Umbilical cord (tissue), 2 donors: ENCODE measurements around the gene STXBP5. TPM values are rescaled to one million over a fixed set of nuclear protein-coding genes. Genes with fewer than 3 reads are reported as not detected.

Experiments
- DNase-seq: peaks from one replicate; pipeline ENCODE4 v3.0.0-alpha.2; 2015; ENCODE audit warnings: low spot score
- total RNA-seq: library from RNA; depleted of rRNA; stranded (reverse); fragments of >200 nt; gene quantifications from one replicate; pipeline ENCODE4 v1.2.3, GENCODE V29; 2014; ENCODE audit warnings: low replicate concordance; ENCODE audit not compliant: insufficient read depth

STXBP5 gene
- total RNA-seq, 1 donor from 2014 or later, result 57.5 TPM

DNA sequence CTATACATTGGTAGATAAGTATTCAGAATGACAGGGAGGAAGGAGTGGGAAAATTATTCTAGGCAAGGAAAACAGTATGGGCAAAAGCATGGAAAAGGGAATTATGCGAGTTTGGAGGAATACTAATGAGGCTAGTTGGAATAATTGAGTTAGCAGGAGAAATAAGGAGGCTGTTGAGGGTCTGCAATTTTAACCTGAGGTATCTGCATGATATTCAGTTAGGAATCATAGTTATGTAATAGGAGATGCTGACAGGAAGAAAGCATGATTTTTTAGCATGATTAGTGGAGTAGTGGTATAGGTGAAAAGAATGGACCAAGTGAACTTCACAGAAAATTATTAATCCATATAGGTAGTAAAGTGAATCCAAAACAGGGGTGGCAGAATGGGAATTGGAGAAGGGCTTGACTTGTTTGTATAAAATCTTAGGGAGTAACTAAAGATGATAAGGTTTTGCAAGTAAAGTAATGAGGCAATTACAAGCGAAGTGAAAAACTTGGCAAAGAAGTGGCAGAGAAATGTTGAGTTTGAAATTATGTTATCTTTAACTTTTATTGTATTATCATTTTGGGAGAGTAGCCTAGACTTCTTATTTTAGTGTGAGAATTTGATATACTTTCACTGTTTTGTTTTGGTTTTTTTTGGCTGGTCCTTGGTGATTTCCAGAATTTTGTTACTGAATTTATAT, 5.7 kb downstream of the STXBP5 start:
- DNase-seq, result no peak

- DNase-seq, result no peak
Measured at GRCh38 chr6:147211349-147211748, 7.1 kb downstream of the STXBP5 start.

DNA sequence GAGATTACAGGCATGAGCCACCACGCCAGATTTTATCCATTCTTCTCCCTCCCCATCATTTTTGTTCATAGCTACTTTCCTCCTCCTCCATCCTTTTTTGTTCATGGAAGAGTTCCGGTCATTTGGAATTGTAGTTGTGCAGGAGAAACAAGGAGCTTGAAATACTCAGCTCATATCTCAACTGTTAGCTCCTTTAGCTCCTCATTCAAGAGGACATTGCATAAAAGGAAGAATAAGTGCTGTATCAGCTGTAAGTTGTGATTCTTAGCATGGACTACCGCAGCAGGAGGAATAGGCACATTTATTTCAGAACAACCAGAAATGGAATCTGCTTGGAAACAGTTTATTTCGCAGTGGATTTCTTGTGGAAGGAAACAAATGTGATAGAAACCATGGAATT, 7.6 kb downstream of the STXBP5 start:
- DNase-seq, result no peak

GRCh38 chr6:147212622-147213021, 8.4 kb downstream of the STXBP5 start:
- DNase-seq, result no peak

GRCh38 chr6:147213772-147214171, 9.6 kb downstream of the STXBP5 start:
- no peak for DNase-seq

- no peak for DNase-seq
Measured at GRCh38 chr6:147214248-147215227, 10.3 kb downstream of the STXBP5 start.

DNA sequence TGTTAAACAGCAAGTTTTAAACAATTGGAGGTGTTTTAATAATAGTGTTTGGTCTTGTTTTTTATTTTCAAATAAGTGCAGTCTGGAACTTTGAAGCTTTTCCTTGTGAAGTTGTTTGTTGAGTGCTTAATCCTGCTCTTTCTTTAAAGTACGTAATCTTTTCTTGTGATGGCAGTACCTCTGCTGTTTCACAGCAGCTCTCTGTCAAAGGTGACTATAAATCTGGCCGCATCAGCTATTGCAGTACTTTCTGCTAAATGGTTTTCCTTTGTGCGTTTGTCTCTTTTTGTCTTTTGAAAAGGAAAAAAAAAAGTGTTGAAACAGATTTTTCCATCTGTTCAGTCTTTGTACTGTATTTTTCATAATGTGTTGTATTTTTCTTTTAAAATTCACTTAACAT, 12.7 kb downstream of the STXBP5 start:
- no peak for DNase-seq

DNA sequence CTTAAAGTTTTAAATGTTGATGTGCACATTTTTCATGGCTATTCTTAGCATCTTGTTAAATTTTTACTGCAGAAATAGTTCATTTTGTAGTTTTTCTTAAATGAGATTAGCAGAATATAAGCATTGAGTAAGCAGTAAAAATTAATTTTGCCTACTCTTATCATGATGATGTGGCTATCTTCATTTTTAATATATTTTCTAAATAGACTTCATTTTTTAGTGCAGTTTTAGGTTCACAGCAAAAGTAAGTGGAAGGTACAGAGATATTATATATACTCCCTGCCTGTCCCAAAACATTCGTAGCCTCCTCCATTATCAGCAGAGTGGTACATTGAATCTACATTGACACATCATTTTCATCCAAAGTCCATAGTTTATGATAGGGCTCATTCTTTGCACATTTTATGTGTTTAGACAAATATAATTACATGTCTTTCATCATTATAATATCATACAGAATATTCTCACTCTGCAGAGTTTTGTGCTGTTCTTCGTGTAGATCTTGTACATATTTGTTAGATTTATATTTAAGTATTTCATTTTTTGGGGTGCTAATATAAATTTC, 13.7 kb downstream of the STXBP5 start:
- DNase-seq, result no peak

DNA sequence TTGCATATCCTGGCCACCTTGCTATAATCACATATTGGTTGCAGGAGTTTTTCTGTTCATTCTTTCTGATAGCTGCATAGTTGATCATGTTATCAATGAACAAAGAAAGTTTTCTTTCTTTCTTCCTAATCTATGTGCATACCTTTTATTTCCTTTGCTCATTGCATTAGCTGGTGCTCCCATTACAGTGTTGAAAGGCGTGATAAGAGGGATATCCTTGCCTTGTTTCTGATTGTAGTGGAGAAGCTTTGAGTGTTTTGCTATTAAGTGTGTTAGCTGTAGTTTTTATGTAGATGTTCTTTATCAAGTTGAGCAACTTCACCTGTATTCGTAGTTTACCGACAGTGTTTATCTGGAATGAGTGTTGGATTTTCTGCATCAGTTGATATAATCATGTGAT, 14.6 kb downstream of the STXBP5 start:
- DNase-seq, result no peak

GRCh38 chr6:147219463-147219862, 15.2 kb downstream of the STXBP5 start:
- DNase-seq, result no peak

DNA sequence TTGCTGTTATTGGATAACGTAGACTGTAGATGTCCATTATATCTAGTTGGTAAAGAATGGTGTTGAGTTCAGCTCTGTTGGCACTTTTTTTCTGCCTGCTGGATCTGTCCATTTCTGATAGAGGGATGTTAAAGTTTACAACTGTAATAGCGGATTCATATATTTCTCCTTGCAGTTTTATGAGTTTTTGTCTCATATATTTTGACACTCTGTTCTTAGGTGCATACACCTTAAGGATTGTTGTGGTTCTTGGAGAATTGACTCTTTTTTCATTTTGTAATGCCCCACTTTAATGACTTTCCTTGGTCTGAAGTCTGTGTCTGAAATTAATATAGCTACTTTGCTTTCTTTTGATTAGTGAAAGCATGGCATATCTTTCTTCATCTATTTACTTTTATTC, 16.1 kb downstream of the STXBP5 start:
- no peak for DNase-seq

- no peak for DNase-seq
Measured at GRCh38 chr6:147221739-147222138, 17.5 kb downstream of the STXBP5 start.

DNA sequence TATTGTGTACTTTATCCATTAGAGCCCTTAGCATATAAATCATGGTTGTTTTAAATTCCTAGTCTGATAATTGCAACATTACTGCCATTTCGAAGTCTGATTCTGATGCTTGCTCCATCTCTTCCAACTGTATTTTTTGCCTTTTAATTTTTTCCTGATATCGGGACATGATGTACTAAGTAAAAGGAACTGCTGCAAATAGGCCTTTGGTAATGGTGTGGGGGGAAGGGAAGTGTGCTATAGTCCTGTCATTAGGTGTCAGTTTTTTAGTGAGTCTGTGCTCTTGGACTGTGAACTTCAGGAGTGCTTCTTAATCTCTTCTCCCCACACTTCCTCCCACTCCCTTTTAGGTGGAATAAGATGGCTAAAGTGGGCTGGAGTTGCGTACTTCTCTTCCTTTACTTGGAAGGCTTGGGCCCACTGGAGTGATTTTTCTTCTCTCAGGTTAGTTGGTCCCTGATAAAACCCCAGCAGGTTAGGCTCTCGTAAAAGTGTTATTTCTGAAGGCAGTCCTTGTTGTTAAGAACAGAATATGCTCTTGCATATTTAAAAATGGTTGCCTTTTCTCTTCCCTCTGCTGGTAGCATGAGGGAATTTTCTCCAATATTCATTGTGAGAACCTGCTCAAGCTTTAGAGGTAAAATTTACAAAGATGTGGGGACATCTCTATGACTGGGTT, 18.1 kb downstream of the STXBP5 start:
- DNase-seq, result no peak

GRCh38 chr6:147223736-147224135, 19.5 kb downstream of the STXBP5 start:
- DNase-seq, result no peak

DNA sequence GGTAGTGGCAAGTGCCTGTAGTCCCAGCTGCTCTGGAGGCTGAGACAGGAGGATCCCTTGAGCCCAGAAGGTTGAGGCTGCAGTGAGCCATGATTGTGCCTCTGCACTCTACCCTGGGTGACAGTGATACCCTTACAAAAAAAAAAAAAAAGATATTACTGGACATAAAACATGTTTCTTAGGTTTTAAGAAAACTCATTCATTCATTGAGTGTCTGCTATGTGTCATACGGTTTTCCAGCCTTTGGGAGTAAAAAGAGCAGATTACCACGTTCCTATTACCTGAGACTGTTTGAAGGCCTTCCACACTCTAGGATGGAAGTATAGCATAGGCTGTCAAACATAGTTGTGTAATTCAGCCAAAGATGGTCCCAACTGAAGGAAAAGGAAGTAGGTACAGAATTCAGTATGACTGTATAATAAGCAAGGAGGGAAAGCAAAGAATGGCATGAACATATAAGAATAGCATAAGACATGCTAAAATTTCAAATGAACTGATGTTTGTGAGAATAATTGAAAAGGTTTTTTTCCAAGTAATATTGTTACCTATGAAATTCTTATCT, 22.0 kb downstream of the STXBP5 start:
- no peak for DNase-seq

DNA sequence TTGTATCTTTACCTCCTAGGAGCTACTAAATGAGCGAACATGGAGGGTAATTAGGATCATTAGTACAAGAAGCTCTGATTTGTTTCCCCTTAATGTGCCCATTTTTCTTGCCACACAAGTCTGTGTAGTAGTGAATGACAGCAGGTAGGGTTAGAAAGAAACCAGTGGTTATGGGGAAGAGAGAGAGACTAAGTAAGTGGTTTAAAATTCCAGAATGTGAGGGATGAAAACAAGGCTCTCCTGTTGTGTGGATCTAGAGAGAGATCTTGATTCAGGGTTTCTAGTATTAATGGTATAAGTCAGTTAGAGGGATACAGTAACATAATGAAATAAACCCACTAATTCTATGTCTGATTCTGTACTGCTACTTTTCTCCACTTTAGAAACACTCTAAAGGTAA, 22.7 kb downstream of the STXBP5 start:
- DNase-seq, result no peak

DNA sequence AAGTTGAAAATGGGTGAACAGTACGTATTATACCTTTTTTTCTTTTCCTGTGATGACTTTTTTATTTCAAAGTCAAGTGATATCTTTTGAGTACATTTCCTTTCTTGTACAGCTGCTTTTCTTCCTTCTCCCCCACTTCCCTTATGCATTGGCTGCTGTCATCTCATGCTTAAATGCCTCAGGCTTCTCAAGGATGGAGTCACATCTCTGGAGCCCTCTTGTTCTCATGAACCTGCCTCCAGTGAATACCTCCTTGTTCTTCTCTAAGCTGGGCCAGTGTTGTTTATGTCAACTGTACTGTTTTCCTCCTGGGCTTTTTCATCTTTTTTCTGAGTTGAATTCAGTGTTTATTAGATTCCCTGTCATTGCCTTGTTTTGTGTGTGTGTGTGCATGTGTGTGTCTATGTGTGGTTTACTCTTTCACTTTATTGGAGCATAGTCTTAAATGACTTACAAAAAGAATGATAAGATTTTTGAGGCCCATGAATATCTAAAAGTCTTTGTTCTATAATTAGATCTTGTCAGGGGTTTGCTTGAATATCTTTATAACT, 23.6 kb downstream of the STXBP5 start:
- DNase-seq, result no peak

DNA sequence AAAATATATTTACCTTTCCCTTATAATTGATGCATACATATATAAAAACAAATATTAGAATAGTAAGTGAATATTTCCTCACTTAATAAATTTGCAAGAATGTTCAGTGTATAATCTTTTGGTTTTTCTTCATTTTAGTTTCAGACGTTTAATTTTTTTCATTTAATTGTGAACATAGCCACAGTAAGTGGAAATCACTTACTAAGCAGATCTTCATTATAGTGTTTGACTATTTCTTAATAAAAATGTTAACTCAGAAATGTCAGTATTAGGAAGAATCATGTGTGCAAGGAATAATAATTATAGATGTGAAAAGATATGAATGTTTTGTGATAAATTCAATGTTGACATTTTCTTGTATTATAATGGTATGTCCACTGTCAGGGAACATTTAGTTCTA, 27.4 kb downstream of the STXBP5 start:
- no peak for DNase-seq

GRCh38 chr6:147234685-147235084, 30.5 kb downstream of the STXBP5 start:
- DNase-seq, result no peak

DNA sequence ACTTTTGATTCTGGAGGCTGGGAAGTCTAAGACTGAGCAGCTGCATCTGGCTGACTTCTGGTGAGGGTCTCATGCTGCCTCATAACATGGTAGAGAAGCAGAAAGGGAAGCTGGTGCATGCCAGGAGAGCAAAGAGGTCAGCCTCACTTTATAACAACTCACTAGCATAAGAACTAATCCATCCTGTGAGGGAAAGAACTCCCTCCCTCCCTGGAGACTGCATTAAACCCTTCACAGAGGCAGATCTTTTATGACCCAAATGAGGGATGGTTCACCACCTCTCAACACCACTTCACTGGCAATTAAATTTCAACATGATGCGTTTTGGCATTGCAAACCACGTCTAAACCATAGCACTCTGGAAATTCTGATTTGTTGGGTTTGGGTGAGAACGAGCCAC, 33.9 kb downstream of the STXBP5 start:
- no peak for DNase-seq

DNA sequence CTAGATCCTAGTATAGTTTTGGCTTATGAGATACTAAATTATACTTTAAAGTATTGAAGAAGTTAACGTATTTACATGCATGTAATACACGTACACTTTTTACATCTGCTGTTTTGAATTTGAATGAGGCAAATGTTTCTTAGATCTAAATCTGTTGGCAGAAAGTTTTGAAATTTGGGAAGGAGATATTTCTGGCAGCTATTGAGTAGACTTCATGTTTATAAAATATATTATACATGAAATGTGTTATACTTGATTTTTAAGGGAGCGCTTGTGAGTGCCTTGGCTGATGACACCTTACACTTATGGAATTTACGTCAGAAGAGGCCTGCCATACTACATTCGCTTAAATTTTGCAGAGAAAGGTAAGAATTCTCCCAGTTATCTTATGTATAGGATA, 34.7 kb downstream of the STXBP5 start:
- no peak for DNase-seq
